Endodermal cell (in vitro differentiated cells): ENCODE results near the gene TTLL1. TPM values are rescaled to one million over a fixed set of nuclear protein-coding genes. Genes with fewer than 3 reads are reported as not detected.

Experiments used
- DNase-seq: peaks from one replicate; pipeline ENCODE4 v3.0.0-alpha.2; 2017
- H3K27ac ChIP-seq: 2 replicates; pipeline ENCODE4 v1.5.1; 2013; ENCODE audit warnings: mild to moderate bottlenecking, low read depth, low read length, moderate library complexity
- H3K27me3 ChIP-seq: 2 replicates; pipeline ENCODE4 v1.6.1; 2013; ENCODE audit warnings: mild to moderate bottlenecking, low read length, moderate library complexity; ENCODE audit not compliant: insufficient read depth, control insufficient read depth, poor library complexity, severe bottlenecking
- H3K36me3 ChIP-seq: 2 replicates; pipeline ENCODE4 v1.7.0; 2013; ENCODE audit warnings: mild to moderate bottlenecking, low read length, moderate library complexity; ENCODE audit not compliant: control insufficient read depth, insufficient read depth
- H3K4me1 ChIP-seq: one replicate; pipeline ENCODE4 v1.7.0; 2013; ENCODE audit warnings: low read length; ENCODE audit not compliant: control insufficient read depth, insufficient read depth
- H3K4me3 ChIP-seq: 2 replicates; pipeline ENCODE4 v1.5.1; 2013; ENCODE audit warnings: mild to moderate bottlenecking, low read length, moderate library complexity
- H3K9ac ChIP-seq: 2 replicates; pipeline ENCODE4 v1.6.1; 2013; ENCODE audit warnings: mild to moderate bottlenecking, low read length, moderate library complexity; ENCODE audit not compliant: poor library complexity, severe bottlenecking; ENCODE audit errors: extremely low read depth
- H3K9me3 ChIP-seq: 2 replicates; pipeline ENCODE4 v1.6.1; 2013; ENCODE audit warnings: mild to moderate bottlenecking, low read length, moderate library complexity; ENCODE audit not compliant: control insufficient read depth
- H3K27ac Mint-ChIP-seq: 2 replicates; pipeline ENCODE4 v1.8.0; 2020; ENCODE audit warnings: mixed read lengths
- H3K27me3 Mint-ChIP-seq: 2 replicates; pipeline ENCODE4 v1.8.0; 2021; ENCODE audit warnings: mild to moderate bottlenecking, mixed read lengths; ENCODE audit not compliant: insufficient read depth
- H3K36me3 Mint-ChIP-seq: 2 replicates; pipeline ENCODE4 v1.8.0; 2020; ENCODE audit warnings: low read depth, mixed read lengths
- H3K4me1 Mint-ChIP-seq: 2 replicates; pipeline ENCODE4 v1.8.0; 2020; ENCODE audit warnings: mixed read lengths
- H3K4me3 Mint-ChIP-seq: 2 replicates; pipeline ENCODE4 v1.8.0; 2020; ENCODE audit warnings: mild to moderate bottlenecking, moderate library complexity, mixed read lengths
- H3K9me3 Mint-ChIP-seq: 2 replicates; pipeline ENCODE4 v1.8.0; 2020; ENCODE audit warnings: mild to moderate bottlenecking, mixed read lengths
- WGBS, 2 experiments: methylation state at CpG; one replicate each; pipeline versions ENCODE4 v1.1.5 to v1.1.7; 2013; ENCODE audit warnings: missing lambda C conversion rate in 2 of 2, mixed read lengths in 1 of 2; ENCODE audit not compliant: insufficient coverage in 1 of 2, insufficient read length in 1 of 2; 5-methylcytosine and 5-hydroxymethylcytosine counted together
- total RNA-seq, 2 donors: library from RNA; stranded (reverse); fragmentation: NEBNext Ultra II Directional in 1 of 2; extraction: Animal tissue kit (Norgen Biotek cat#: 25700) in 1 of 2; gene quantifications; 2 replicates in 1 of 2; 3 replicates in 1 of 2; pipeline ENCODE4 v1.2.1, GENCODE V29; 2021
- TF ChIP-seq, protein P1 (sequence below): fragments of 200-600 bp; sonication (generic); conservative IDR thresholded peaks from 2 replicates; pipeline ENCODE4 v1.5.0; 2021; ENCODE audit warnings: antibody characterized with exemption, mild to moderate bottlenecking

TTLL1 gene
- total RNA-seq, 2 donors from 2014 or later, result 6.9 to 10.4 TPM

DNA sequence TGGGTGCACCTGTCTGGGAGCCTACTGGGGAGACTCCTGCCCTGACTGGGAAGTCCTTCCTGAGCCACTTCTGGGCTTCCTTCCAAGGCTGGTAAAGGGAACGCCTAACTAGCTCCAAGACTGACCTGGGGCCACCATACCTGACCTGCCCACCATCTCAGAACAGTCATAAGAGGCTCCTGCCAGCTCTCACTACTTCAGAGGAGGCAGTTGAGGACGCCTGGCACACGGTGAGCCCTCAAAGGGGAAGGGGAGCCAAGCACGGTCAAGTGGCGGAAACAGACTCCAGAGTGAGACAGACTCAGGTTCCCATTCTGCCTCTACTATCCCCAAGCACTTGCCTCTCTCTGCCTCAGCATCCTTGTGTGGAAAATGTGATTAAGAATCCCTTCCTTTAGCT, 46.4 kb upstream of the TTLL1 start:
- Mint-ChIP-seq H3K27me3 (no peaks in the 10 kb centered on the region), H3K27ac (no peak overlapping the region), H3K36me3 (peaks cover 62% of the 10 kb centered on the region), H3K4me1 (no peaks in the 10 kb centered on the region), H3K4me3 (no peak overlapping the region), H3K9me3 (peaks cover 3% of the 10 kb centered on the region)
- WGBS, 2 experiments, result 80 to 93% methylated on average over 1 to 3 of the region's 5 CpGs
- H3K9me3 ChIP-seq, result no peaks in the 10 kb centered on the region
- H3K27me3 ChIP-seq, result no peaks in the 10 kb centered on the region
- H3K36me3 ChIP-seq, result peaks cover 80% of the 10 kb centered on the region
- no peak overlapping the region for H3K4me3 ChIP-seq
- H3K27ac ChIP-seq, result no peak overlapping the region
- no peaks in the 10 kb centered on the region for H3K4me1 ChIP-seq
- TF ChIP-seq, protein P1, sequence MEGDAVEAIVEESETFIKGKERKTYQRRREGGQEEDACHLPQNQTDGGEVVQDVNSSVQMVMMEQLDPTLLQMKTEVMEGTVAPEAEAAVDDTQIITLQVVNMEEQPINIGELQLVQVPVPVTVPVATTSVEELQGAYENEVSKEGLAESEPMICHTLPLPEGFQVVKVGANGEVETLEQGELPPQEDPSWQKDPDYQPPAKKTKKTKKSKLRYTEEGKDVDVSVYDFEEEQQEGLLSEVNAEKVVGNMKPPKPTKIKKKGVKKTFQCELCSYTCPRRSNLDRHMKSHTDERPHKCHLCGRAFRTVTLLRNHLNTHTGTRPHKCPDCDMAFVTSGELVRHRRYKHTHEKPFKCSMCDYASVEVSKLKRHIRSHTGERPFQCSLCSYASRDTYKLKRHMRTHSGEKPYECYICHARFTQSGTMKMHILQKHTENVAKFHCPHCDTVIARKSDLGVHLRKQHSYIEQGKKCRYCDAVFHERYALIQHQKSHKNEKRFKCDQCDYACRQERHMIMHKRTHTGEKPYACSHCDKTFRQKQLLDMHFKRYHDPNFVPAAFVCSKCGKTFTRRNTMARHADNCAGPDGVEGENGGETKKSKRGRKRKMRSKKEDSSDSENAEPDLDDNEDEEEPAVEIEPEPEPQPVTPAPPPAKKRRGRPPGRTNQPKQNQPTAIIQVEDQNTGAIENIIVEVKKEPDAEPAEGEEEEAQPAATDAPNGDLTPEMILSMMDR, result no peak
- no peak for DNase-seq
- no peak overlapping the region for H3K9ac ChIP-seq

DNA sequence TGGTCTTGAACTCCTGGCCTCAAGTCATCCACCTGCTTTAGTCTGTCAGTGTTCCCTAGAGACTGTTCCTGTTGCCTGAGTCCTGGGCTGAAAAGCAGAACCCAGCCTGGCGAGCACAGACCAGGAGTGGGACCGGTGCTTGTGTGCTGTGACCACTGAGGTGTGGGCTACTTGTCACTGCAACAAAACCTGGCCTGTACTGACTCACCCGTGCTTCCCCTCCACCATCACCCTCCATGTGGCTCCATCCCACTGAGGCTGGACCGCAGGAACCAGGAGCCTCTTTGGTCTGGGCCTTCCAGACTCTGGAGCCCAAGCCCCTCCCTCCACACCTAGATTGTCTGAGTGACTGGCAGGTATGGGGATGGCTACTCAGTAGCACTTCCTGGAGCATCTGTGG, 45.4 kb upstream of the TTLL1 start:
- Mint-ChIP-seq H3K4me1 (no peaks in the 10 kb centered on the region), H3K36me3 (peaks cover 53% of the 10 kb centered on the region)
- no peaks in the 10 kb centered on the region for H3K27me3 ChIP-seq

DNA sequence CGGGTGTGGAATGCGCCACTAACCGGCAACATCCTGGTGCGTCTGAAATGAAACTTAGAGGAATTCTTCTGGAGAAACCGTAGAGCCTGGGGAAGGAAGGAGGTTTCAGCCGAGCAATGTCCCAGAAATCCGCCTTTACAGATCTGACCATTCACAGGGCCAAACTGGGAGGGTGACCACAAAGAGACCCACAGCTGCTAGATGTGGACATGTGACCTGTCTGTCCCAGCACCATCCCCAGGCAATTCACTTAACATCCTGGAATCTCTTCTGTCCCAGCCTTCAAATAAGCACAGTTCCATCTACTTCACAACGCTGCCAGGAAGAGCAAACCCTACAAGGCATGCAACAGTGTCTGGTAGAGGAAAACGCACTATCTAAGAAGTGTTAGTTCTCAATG, 44.2 kb upstream of the TTLL1 start:
- H3K4me1 Mint-ChIP-seq, result no peaks in the 10 kb centered on the region
- H3K27me3 Mint-ChIP-seq, result no peaks in the 10 kb centered on the region
- WGBS, 2 experiments, result 83 to 86% methylated on average over 9 of the region's 9 CpGs
- Histone ChIP-seq H3K9me3 (no peaks in the 10 kb centered on the region), H3K4me3 (no peak overlapping the region), H3K4me1 (no peaks in the 10 kb centered on the region), H3K9ac (no peak overlapping the region), H3K27me3 (no peaks in the 10 kb centered on the region), H3K36me3 (peaks cover 61% of the 10 kb centered on the region), H3K27ac (no peak overlapping the region)
- no peak overlapping the region for H3K27ac Mint-ChIP-seq
- H3K36me3 Mint-ChIP-seq, result peaks cover 43% of the 10 kb centered on the region
- no peak for DNase-seq
- TF ChIP-seq, protein P1, result no peak
- H3K9me3 Mint-ChIP-seq, result peaks cover 3% of the 10 kb centered on the region
- no peak overlapping the region for H3K4me3 Mint-ChIP-seq

More for the DNA sequence above, 45.4 kb upstream of the TTLL1 start:
- Histone ChIP-seq H3K36me3 (peaks cover 70% of the 10 kb centered on the region), H3K27ac (no peak overlapping the region), H3K9ac (no peak overlapping the region), H3K4me1 (no peaks in the 10 kb centered on the region), H3K9me3 (no peaks in the 10 kb centered on the region), H3K4me3 (no peak overlapping the region)
- no peaks in the 10 kb centered on the region for H3K27me3 Mint-ChIP-seq
- WGBS, 2 experiments, result 97 to 100% methylated on average over 3 to 4 of the region's 4 CpGs
- no peak overlapping the region for H3K27ac Mint-ChIP-seq
- TF ChIP-seq, protein P1, result no peak
- H3K9me3 Mint-ChIP-seq, result peaks cover 3% of the 10 kb centered on the region
- H3K4me3 Mint-ChIP-seq, result no peak overlapping the region
- no peak for DNase-seq
